ENCODE data around the gene IRF4.

DNA sequence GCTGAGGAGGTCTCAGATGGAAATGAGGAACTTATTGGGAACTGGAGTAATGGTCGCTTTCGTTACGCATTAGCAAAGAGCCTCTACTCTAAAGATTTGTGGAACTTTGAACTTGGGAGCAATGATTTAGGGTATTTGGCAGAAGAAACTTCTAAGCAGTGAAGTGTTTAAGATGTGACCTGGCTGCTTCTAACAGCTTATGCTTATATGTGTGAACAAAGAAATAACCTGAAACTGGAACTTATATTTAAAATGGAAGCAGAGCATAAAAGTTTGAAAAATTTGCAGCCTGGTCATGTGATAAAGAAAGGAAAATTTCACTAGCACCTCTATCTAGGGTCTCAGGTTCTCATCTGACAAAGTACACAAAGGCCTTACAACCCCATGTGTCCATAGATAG lies 23.5 kb downstream of the IRF4 start:
- TF ChIP-seq, protein P1, sequence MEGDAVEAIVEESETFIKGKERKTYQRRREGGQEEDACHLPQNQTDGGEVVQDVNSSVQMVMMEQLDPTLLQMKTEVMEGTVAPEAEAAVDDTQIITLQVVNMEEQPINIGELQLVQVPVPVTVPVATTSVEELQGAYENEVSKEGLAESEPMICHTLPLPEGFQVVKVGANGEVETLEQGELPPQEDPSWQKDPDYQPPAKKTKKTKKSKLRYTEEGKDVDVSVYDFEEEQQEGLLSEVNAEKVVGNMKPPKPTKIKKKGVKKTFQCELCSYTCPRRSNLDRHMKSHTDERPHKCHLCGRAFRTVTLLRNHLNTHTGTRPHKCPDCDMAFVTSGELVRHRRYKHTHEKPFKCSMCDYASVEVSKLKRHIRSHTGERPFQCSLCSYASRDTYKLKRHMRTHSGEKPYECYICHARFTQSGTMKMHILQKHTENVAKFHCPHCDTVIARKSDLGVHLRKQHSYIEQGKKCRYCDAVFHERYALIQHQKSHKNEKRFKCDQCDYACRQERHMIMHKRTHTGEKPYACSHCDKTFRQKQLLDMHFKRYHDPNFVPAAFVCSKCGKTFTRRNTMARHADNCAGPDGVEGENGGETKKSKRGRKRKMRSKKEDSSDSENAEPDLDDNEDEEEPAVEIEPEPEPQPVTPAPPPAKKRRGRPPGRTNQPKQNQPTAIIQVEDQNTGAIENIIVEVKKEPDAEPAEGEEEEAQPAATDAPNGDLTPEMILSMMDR (IDR thresholded peaks at IDR 0.05; ENCODE audit: low read depth, low read length) = no peak
- TF ChIP-seq EZH2phosphoT487 (IDR thresholded peaks at IDR 0.05; ENCODE audit: low read depth) = no peak

Data from OCI-LY3 (cell line).